Karpas-422 (cell line): ENCODE data around the gene TMEM60. TPM values are rescaled to one million over a fixed set of nuclear protein-coding genes. Genes with fewer than 3 reads are reported as not detected.

Source experiments
- DNase-seq: peaks from one replicate; pipeline ENCODE4 v3.0.0-alpha.2; 2015
- H2AFZ ChIP-seq: fragments of 200-600 bp; sonication (generic); 2 replicates; pipeline ENCODE4 v1.6.1; 2014; ENCODE audit warnings: antibody characterized with exemption, low read length, mixed read lengths
- H3K27ac ChIP-seq: fragments of 200-600 bp; sonication (generic); 2 replicates; pipeline ENCODE4 v1.5.1; 2014; ENCODE audit warnings: mild to moderate bottlenecking, low read length, moderate library complexity
- H3K27me3 ChIP-seq: fragments of 200-600 bp; sonication (generic); 2 replicates; pipeline ENCODE4 v1.6.1; 2014; ENCODE audit warnings: low read length, mixed read lengths
- H3K36me3 ChIP-seq: fragments of 200-600 bp; sonication (generic); 2 replicates; pipeline ENCODE4 v1.6.1; 2014; ENCODE audit warnings: low read length, mixed read lengths; ENCODE audit not compliant: insufficient read depth
- H3K4me1 ChIP-seq: fragments of 200-600 bp; sonication (generic); 2 replicates; pipeline ENCODE4 v1.6.1; 2014; ENCODE audit warnings: mild to moderate bottlenecking, low read length, mixed read lengths
- H3K4me2 ChIP-seq: fragments of 200-600 bp; sonication (generic); 2 replicates; pipeline ENCODE4 v1.6.1; 2014; ENCODE audit warnings: low read length, low read depth, mild to moderate bottlenecking; ENCODE audit not compliant: poor library complexity, severe bottlenecking
- H3K4me3 ChIP-seq: fragments of 200-600 bp; sonication (generic); 2 replicates; pipeline ENCODE4 v1.5.1; 2014; ENCODE audit warnings: mild to moderate bottlenecking, antibody characterized with exemption, low read length, mixed read lengths
- H3K79me2 ChIP-seq: fragments of 200-600 bp; sonication (generic); 2 replicates; pipeline ENCODE4 v1.6.1; 2014; ENCODE audit warnings: mild to moderate bottlenecking, low read length, mixed read lengths
- H3K9ac ChIP-seq: fragments of 200-600 bp; sonication (generic); 2 replicates; pipeline ENCODE4 v1.6.0; 2014; ENCODE audit warnings: low read length
- H3K9me2 ChIP-seq: fragments of 200-600 bp; sonication (generic), shearing (Covaris generic); replicated peaks from 2 replicates; pipeline ENCODE4 v1.6.0; 2014; ENCODE audit warnings: mild to moderate bottlenecking, low read length, moderate library complexity; ENCODE audit not compliant: insufficient read depth
- H3K9me3 ChIP-seq: fragments of 300-700, 200-600 bp; sonication (generic); 2 replicates; pipeline ENCODE4 v1.6.1; 2014; ENCODE audit warnings: low read length, mixed read lengths
- H4K20me1 ChIP-seq: fragments of 200-600 bp; sonication (generic); 2 replicates; pipeline ENCODE4 v1.6.1; 2014; ENCODE audit warnings: mild to moderate bottlenecking, antibody characterized with exemption, low read length, low read depth; ENCODE audit not compliant: insufficient read depth
- total RNA-seq: library from RNA; depleted of rRNA; stranded (reverse); fragments of >200 nt; shearing (Covaris generic); gene quantifications from 2 replicates; pipeline ENCODE4 v1.2.3, GENCODE V29; 2014; ENCODE audit warnings: low replicate concordance

TMEM60 gene
- total RNA-seq, 1 experiment from 2014 or later = 64.4 TPM

- Histone ChIP-seq H3K9me3 (peaks cover 25% of the 10 kb centered on the region), H3K4me3 (no peak overlapping the region), H3K9me2 (no peaks in the 10 kb centered on the region), H2AFZ (no peak overlapping the region), H3K79me2 (peaks cover 100% of the 10 kb centered on the region), H3K36me3 (peaks cover 36% of the 10 kb centered on the region), H3K4me1 (peaks cover 13% of the 10 kb centered on the region), H3K27ac (no peak overlapping the region), H3K4me2 (no peak overlapping the region), H3K27me3 (no peaks in the 10 kb centered on the region), H4K20me1 (no peaks in the 10 kb centered on the region), H3K9ac (no peak overlapping the region)
- DNase-seq = no peak
Measured at GRCh38 chr7:77808517-77808916, 10.3 kb upstream of the TMEM60 start.

DNA sequence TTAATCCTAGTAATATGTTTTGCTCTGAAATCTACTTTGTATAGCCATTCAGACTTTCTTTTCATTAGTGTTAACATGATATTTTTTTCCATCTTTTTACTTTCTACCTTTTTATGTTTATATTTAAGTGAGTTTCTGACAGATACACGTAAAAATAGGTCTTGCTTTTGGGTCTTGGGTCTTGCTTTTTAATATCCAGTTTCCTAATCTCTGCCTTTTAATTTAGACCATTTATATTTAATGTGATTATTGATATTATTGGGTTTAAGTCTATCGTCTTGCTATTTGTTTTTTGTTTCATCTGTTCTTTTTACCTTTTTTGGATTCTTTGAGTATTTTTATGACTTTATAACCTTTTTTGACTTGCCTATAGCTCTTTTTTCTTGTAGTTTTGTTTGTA lies 8.2 kb upstream of the TMEM60 start:
- Histone ChIP-seq H3K27me3 (no peaks in the 10 kb centered on the region), H3K9me2 (no peaks in the 10 kb centered on the region), H3K4me3 (no peak overlapping the region), H4K20me1 (no peaks in the 10 kb centered on the region), H3K79me2 (peaks cover 100% of the 10 kb centered on the region), H3K4me1 (peaks cover 13% of the 10 kb centered on the region), H3K9ac (no peak overlapping the region), H3K27ac (no peak overlapping the region), H3K9me3 (peaks cover 25% of the 10 kb centered on the region), H3K4me2 (no peak overlapping the region), H2AFZ (no peak overlapping the region), H3K36me3 (peaks cover 54% of the 10 kb centered on the region)
- DNase-seq = no peak

- Histone ChIP-seq H4K20me1 (no peaks in the 10 kb centered on the region; the same call in 1 of the 2 replicates), H3K4me1 (peaks cover 28% of the 10 kb centered on the region), H3K4me2 (no peak overlapping the region), H3K27me3 (no peaks in the 10 kb centered on the region), H3K9ac (no peak overlapping the region), H3K9me3 (peaks cover 25% of the 10 kb centered on the region), H3K36me3 (peaks cover 47% of the 10 kb centered on the region), H2AFZ (no peak overlapping the region), H3K4me3 (no peak overlapping the region), H3K27ac (peak overlapping the region; percentile 32; the same call in 1 of the 2 replicates), H3K9me2 (no peaks in the 10 kb centered on the region), H3K79me2 (peaks cover 96% of the 10 kb centered on the region)
- DNase-seq = no peak
Measured at GRCh38 chr7:77802557-77803405, 4.5 kb upstream of the TMEM60 start.

DNA sequence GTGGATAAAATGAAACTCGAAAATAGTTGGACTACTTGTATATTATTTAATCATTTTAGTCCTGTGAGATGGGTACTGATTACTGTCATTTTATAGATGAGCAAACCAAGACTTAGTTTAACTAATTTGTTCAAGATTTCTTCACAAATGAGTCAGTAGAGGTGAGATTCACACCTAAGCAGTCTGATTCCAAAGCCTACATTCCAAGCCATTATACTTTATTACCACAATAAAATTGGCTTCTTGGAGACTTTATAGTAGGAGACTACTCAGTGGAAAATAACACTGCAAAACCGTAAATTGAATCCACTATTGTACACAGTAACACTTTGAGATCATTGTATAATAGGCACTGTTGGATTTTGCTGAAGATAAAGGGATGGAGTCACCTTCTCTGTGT lies 2.5 kb upstream of the TMEM60 start:
- no peak for DNase-seq

DNA sequence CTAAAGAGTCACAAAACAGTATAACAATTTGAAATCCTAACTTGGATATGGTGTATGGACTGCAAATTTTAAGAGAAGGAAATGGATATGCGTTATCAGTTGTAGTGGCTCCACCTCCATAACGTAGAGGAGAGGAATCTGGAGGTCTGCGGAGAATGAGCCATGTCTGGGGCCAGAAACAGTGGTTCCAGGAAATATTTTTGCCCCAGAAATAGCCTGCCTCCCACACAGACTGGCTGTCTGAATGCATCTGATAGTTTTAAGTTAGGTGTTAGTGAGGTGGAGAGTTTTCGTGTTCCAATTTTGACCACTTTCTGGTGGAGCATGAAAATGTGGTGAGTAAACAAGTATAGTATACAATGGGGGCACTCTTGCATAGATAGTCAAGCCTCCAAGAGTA lies 1.9 kb upstream of the TMEM60 start:
- H3K79me2 ChIP-seq = peaks cover 96% of the 10 kb centered on the region
- DNase-seq = peak; percentile 60
- H2AFZ ChIP-seq = no peak overlapping the region
- peak overlapping the region; percentile 84 for H3K4me3 ChIP-seq
- no peaks in the 10 kb centered on the region for H3K9me2 ChIP-seq
- H3K27me3 ChIP-seq = no peaks in the 10 kb centered on the region
- H3K9me3 ChIP-seq = peaks cover 5% of the 10 kb centered on the region
- H3K9ac ChIP-seq = peak overlapping the region; percentile 88
- H3K27ac ChIP-seq = peak overlapping the region; percentile 86
- H3K36me3 ChIP-seq = peaks cover 38% of the 10 kb centered on the region
- peaks cover 46% of the 10 kb centered on the region for H3K4me1 ChIP-seq
- no peaks in the 10 kb centered on the region; the same call in 1 of the 2 replicates for H4K20me1 ChIP-seq
- peak overlapping the region; percentile 85 for H3K4me2 ChIP-seq

More for the DNA sequence above, 2.5 kb upstream of the TMEM60 start:
- H3K9me3 ChIP-seq = peaks cover 11% of the 10 kb centered on the region
- peaks cover 96% of the 10 kb centered on the region for H3K79me2 ChIP-seq
- peak overlapping the region; percentile 85 for H3K4me2 ChIP-seq
- peaks cover 40% of the 10 kb centered on the region for H3K4me1 ChIP-seq
- no peaks in the 10 kb centered on the region for H3K27me3 ChIP-seq
- peaks cover 39% of the 10 kb centered on the region for H3K36me3 ChIP-seq
- H3K27ac ChIP-seq = peak overlapping the region; percentile 86
- peak overlapping the region; percentile 88 for H3K9ac ChIP-seq
- no peaks in the 10 kb centered on the region for H3K9me2 ChIP-seq
- no peaks in the 10 kb centered on the region; the same call in 1 of the 2 replicates for H4K20me1 ChIP-seq
- peak overlapping the region; percentile 84 for H3K4me3 ChIP-seq
- H2AFZ ChIP-seq = no peak overlapping the region

DNA sequence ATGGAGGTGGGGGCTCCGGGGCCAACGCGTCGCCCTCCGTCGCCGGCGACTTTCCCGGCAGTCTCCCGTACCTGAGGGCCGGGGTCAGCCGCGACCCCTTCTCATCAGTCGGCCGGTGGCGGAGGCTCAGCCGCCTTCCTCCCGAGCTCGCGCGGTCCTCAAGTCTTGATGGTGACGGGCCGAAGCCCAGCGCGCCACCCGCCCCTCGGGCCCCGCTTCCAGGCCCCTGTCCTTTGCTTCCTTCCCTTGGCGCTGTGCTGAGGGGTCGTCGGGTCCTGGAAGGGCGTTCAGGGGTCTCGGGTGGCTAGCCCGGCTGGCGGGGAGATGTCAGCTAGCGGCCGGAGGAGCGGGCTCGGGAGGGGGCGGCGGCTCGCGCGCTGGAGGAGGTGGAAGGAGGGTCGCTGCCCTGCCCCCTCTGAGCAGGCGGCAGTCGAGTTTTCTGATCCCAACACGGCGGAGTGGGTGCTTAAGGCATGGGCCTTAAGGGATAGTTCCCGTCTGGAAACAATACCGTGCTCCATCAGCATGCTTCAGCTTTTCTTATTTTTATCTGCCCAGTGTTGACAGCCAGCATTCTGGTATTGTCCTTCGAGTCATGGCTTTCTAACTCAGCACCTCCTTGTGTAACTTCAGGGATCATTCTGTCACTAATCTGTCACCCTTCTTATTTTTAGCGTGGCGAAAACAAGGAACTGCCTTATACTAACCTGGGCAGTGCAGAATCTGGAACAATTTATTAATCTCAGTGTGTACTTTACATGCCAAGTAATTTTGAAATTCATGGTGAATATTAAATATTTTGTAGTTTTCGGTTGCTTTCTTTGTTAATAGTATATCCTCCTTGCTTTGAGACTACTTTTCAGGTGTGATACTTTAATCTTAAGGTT lies 1.1 kb upstream of the TMEM60 start:
- H3K79me2 ChIP-seq = peaks cover 96% of the 10 kb centered on the region
- peak overlapping the region; percentile 85 for H3K4me2 ChIP-seq
- peak overlapping the region; percentile 86 for H3K27ac ChIP-seq
- H3K9me3 ChIP-seq = no peaks in the 10 kb centered on the region
- H3K27me3 ChIP-seq = no peaks in the 10 kb centered on the region
- no peaks in the 10 kb centered on the region for H3K9me2 ChIP-seq
- peak overlapping the region; percentile 88 for H3K9ac ChIP-seq
- 0 out of 2 replicates have a peak overlapping the region, but pooled peaks have one; percentile 40 for H2AFZ ChIP-seq
- H4K20me1 ChIP-seq = no peaks in the 10 kb centered on the region; the same call in 1 of the 2 replicates
- H3K4me1 ChIP-seq = peaks cover 54% of the 10 kb centered on the region
- peak; percentile 82 for DNase-seq
- peak overlapping the region; percentile 84 for H3K4me3 ChIP-seq
- H3K36me3 ChIP-seq = peaks cover 45% of the 10 kb centered on the region

DNA sequence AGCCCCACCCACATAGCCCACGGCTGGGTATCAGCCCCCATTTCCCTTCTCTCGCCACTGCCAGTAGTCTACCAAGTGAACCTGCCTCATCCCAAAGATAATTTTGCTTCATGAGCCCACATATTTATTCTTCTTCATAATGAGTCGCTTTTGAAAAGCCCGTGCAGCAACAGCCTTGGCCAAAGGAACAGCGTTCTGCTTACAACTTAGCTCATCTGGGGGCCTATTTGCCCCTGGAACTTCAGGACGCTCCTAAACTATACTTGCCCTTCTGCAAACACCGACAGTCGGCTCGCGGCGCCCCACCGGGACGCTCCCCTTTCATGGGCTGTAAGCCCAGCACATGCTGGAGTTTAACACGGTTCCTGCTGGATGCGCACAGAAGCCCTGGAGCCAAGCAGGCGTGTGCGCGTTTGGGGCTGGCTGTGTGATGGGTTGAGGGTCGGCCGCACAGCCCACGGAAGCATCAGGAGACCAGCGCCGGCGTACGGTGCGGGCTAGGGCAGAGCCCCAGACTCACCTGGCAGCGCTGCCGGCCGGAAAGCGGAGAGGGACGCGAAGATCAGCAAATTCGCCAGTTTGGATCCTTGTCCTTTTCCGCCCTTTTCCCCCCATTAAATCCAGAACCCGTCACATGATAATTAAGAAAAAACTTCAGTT lies 370 bp downstream of the TMEM60 start:
- H3K4me2 ChIP-seq = peak overlapping the region; percentile 66
- peaks cover 50% of the 10 kb centered on the region for H3K4me1 ChIP-seq
- H3K9ac ChIP-seq = peak overlapping the region; percentile 88
- no peaks in the 10 kb centered on the region for H3K9me3 ChIP-seq
- no peaks in the 10 kb centered on the region for H3K9me2 ChIP-seq
- H2AFZ ChIP-seq = no peak overlapping the region; the same call in 1 of the 2 replicates
- peak; percentile 49 for DNase-seq
- H4K20me1 ChIP-seq = no peaks in the 10 kb centered on the region; the same call in 1 of the 2 replicates
- peak overlapping the region; percentile 85 for H3K27ac ChIP-seq
- H3K36me3 ChIP-seq = peaks cover 39% of the 10 kb centered on the region
- H3K79me2 ChIP-seq = peaks cover 91% of the 10 kb centered on the region
- H3K27me3 ChIP-seq = no peaks in the 10 kb centered on the region
- peak overlapping the region; percentile 84 for H3K4me3 ChIP-seq
